Type B pancreatic cell (in vitro differentiated cells): ENCODE results near the gene PES1. TPM values are rescaled to one million over a fixed set of nuclear protein-coding genes. Genes with fewer than 3 reads are reported as not detected.

Experiments used
- DNase-seq: peaks from one replicate; pipeline ENCODE4 v3.0.0; 2021; ENCODE audit warnings: mixed read lengths; ENCODE audit not compliant: unreplicated experiment; ENCODE audit errors: extremely low spot score
- H3K27ac Mint-ChIP-seq: 2 replicates; pipeline ENCODE4 v1.8.0; 2021; ENCODE audit warnings: mild to moderate bottlenecking, mixed read lengths
- H3K27me3 Mint-ChIP-seq: 2 replicates; pipeline ENCODE4 v1.8.0; 2021; ENCODE audit warnings: mixed read lengths
- H3K36me3 Mint-ChIP-seq: 2 replicates; pipeline ENCODE4 v1.8.0; 2021; ENCODE audit warnings: mixed read lengths
- H3K4me1 Mint-ChIP-seq: one replicate; pipeline ENCODE4 v1.8.0; 2021; ENCODE audit warnings: mixed read lengths; ENCODE audit not compliant: unreplicated experiment
- H3K4me3 Mint-ChIP-seq: 2 replicates; pipeline ENCODE4 v1.8.0; 2021; ENCODE audit warnings: mild to moderate bottlenecking, mixed read lengths
- H3K9me3 Mint-ChIP-seq: 2 replicates; pipeline ENCODE4 v1.8.0; 2021; ENCODE audit warnings: mixed read lengths
- total RNA-seq: library from RNA; stranded (reverse); gene quantifications from 2 replicates; pipeline ENCODE4 v1.2.1, GENCODE V29; 2021; ENCODE audit warnings: low replicate concordance
- TF ChIP-seq, protein P1 (sequence below): fragments of 200-600 bp; sonication (generic); conservative IDR thresholded peaks from 2 replicates; pipeline ENCODE4 v1.5.0; 2021; ENCODE audit warnings: antibody characterized with exemption, mild to moderate bottlenecking

The PES1 gene
- total RNA-seq, 1 donor from 2014 or later, result 77.0 TPM

DNA sequence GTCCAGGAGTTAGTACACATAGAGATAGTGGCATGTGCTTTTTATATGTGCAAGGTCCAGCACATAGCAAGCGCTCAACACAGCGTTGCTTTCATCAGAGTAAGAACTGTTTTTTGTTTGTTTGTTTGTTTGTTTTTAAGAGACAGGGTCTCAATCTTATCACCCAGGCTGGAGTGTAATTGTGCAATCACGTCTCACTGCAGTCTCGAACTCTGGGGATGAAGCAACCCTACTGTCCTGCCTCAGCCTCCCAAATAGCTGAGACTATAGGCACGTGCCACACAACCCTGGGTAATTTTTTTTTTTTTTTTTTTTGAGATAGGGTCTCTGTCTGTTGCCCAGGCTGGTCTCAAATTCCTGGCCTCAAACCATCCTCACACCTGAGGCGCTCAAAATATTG, 26.1 kb upstream of the PES1 start:
- H3K9me3 Mint-ChIP-seq, result no peaks in the 10 kb centered on the region
- H3K4me3 Mint-ChIP-seq, result no peak overlapping the region
- TF ChIP-seq, protein P1, sequence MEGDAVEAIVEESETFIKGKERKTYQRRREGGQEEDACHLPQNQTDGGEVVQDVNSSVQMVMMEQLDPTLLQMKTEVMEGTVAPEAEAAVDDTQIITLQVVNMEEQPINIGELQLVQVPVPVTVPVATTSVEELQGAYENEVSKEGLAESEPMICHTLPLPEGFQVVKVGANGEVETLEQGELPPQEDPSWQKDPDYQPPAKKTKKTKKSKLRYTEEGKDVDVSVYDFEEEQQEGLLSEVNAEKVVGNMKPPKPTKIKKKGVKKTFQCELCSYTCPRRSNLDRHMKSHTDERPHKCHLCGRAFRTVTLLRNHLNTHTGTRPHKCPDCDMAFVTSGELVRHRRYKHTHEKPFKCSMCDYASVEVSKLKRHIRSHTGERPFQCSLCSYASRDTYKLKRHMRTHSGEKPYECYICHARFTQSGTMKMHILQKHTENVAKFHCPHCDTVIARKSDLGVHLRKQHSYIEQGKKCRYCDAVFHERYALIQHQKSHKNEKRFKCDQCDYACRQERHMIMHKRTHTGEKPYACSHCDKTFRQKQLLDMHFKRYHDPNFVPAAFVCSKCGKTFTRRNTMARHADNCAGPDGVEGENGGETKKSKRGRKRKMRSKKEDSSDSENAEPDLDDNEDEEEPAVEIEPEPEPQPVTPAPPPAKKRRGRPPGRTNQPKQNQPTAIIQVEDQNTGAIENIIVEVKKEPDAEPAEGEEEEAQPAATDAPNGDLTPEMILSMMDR, result no peak
- H3K27me3 Mint-ChIP-seq, result no peaks in the 10 kb centered on the region
- peaks cover 3% of the 10 kb centered on the region for H3K36me3 Mint-ChIP-seq
- H3K27ac Mint-ChIP-seq, result no peak overlapping the region
- DNase-seq, result no peak
- H3K4me1 Mint-ChIP-seq, result no peaks in the 10 kb centered on the region

DNA sequence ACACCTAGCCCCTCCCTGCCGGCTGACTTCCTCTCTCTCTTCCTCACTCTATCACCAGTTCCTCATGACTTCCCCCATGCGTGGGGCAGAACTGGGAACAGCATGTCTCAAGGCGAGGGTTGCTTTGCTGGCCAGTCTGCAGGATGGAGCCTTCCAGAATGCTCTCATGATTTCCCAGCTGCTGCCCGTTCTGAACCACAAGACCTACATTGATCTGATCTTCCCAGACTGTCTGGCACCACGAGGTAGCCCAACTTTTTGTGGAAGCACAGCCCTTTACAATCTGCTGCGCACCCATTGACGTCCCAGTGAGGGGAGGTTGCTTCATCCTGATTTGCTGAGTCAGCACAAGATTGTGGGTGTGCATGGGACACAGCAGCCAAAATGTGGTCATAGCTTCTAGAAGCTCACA, 23.8 kb upstream of the PES1 start:
- Mint-ChIP-seq H3K4me1 (no peaks in the 10 kb centered on the region), H3K36me3 (peaks cover 3% of the 10 kb centered on the region), H3K27me3 (no peaks in the 10 kb centered on the region), H3K27ac (no peak overlapping the region), H3K4me3 (no peak overlapping the region), H3K9me3 (no peaks in the 10 kb centered on the region)
- TF ChIP-seq, protein P1, result no peak
- no peak for DNase-seq

DNA sequence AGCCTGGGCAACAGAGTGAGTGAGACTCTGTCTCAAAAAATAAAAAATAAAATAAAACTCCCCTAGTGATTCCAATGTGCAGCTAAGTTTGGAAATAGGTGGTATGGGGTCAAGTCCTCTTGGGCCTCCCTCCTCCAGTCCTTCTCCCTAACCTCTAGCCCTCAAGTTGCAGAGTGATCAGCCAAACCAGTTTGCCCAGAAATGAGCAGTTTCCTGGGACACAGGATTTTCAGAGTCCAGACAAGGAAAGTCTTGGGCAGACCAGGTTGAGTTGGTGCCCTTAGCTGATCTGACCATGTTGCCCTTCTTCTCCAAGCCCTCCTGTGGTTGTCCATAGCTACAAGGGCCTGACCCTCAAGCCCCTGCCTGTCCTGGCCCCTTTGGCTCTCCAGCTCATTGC, 23.2 kb upstream of the PES1 start:
- Mint-ChIP-seq H3K9me3 (no peaks in the 10 kb centered on the region), H3K36me3 (peaks cover 3% of the 10 kb centered on the region), H3K4me1 (no peaks in the 10 kb centered on the region), H3K4me3 (no peak overlapping the region), H3K27ac (no peak overlapping the region), H3K27me3 (no peaks in the 10 kb centered on the region)
- no peak for DNase-seq
- TF ChIP-seq, protein P1, result no peak

DNA sequence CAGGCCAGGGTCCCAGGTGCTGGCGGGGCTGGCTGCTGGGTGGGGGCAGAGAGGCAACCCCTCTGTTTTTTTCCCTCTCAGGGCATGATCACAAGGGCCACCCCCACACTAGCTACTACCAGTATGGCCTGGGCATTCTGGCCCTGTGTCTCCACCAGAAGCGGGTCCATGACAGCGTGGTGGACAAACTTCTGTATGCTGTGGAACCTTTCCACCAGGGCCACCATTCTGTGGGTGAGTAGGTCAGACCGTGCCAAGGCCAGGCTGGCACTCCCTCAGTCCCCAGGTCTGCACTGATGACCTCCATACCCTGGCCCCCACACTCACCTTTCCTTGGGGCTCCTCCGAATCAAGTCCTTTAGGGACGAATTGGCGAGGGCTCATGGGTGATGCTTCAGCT, 22.6 kb upstream of the PES1 start:
- no peak overlapping the region for H3K27ac Mint-ChIP-seq
- TF ChIP-seq, protein P1, result no peak
- no peak overlapping the region for H3K4me3 Mint-ChIP-seq
- no peak for DNase-seq
- H3K9me3 Mint-ChIP-seq, result no peaks in the 10 kb centered on the region
- no peaks in the 10 kb centered on the region for H3K27me3 Mint-ChIP-seq
- H3K36me3 Mint-ChIP-seq, result peaks cover 3% of the 10 kb centered on the region
- H3K4me1 Mint-ChIP-seq, result peaks cover 2% of the 10 kb centered on the region

DNA sequence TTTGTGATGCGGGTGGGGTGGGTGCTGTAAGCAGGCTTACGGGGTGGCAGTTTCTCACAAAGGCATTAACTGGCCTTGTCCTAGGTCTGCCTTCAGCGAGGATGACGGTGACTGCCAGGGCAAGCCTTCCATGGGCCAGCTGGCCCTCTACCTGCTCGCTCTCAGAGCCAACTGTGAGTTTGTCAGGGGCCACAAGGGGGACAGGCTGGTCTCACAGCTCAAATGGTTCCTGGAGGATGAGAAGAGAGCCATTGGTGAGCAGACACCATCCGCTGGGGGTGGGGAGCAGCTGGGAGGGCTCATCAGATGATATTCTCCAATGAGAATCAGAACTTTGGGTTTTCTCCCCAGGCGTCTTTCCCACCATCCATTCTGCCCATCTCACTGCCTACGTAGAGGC, 21.1 kb upstream of the PES1 start:
- H3K36me3 Mint-ChIP-seq, result peaks cover 3% of the 10 kb centered on the region

More for the DNA sequence above, 21.1 kb upstream of the PES1 start:
- TF ChIP-seq, protein P1, result no peak
- Mint-ChIP-seq H3K9me3 (no peaks in the 10 kb centered on the region), H3K4me1 (peaks cover 9% of the 10 kb centered on the region), H3K27me3 (no peaks in the 10 kb centered on the region), H3K4me3 (no peak overlapping the region), H3K27ac (no peak overlapping the region)
- DNase-seq, result no peak
